Activated CD8-positive, alpha-beta memory T cell treated with anti-CD3 and anti-CD28 coated beads, Interleukin-2, amount 50 U/mL, for 1 hour (primary cell): ENCODE data around the gene NELL1.
"Not testable (repeated sequence)": the region's sequence is repeated elsewhere in the genome, so short reads cannot be mapped to it uniquely, and the experiment has no call there.

Source experiments
- DNase-seq: peaks from one replicate; pipeline ENCODE4 v3.0.0-alpha.2; 2020; ENCODE audit errors: extremely low read depth

The NELL1 gene

GRCh38 chr11:21198498-21198897 lies 529.1 kb downstream of the NELL1 start:
- DNase-seq, result no peak

DNA sequence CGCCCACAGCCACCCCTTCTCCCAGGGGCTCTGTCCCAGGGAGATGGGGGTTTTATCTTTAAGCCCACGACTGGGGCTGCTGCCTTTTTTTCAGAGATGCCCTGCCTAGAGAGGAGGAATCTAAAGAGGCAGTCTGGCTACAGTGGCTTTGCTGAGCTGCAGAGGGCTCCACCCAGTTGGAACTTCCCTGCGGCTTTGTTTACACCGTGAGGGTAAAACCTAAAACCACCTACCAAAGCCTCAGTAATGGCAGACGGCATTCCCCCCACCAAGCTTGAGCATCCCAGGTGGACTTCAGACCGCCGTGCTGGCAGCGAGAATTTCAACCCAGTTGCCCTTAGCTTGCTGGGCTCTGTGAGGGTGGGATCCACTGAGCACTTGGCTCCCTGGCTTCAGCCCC lies 535.8 kb downstream of the NELL1 start:
- no peak for DNase-seq

DNA sequence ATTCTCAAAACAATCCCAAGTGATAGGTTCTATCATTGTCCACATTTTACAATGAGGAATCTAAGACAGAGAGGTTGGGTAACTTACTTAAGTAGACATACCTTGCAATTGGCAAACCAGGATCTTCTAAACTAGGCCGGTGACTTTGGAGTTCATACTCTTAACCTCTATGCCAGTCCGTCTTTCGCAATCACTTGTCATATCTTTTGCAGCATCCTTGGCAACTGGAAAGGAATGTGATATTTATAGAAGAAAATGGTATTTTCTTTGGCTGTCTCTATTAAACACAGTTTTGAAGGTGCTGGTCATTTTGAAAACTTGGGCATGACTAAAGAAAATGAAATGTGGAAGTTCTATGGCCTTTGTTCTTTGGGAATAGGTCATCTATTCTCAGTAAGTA lies 556.5 kb downstream of the NELL1 start:
- DNase-seq, result no peak

DNA sequence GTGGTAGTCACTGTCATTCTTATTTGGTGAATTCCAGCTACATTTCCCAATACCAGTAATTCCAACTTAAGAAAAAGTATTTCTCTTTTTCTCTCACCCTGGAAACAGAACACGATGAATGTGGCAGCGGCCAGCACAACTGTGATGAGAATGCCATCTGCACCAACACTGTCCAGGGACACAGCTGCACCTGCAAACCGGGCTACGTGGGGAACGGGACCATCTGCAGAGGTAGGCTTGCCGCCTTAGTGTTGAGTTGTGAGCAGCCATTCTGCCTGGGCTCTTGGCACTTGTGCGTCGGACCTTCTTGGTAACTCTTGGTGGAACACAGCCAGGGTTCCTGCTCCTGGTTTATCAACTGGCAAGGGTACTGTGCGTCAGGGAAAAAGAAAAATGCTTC lies 559.8 kb downstream of the NELL1 start:
- no peak for DNase-seq

DNA sequence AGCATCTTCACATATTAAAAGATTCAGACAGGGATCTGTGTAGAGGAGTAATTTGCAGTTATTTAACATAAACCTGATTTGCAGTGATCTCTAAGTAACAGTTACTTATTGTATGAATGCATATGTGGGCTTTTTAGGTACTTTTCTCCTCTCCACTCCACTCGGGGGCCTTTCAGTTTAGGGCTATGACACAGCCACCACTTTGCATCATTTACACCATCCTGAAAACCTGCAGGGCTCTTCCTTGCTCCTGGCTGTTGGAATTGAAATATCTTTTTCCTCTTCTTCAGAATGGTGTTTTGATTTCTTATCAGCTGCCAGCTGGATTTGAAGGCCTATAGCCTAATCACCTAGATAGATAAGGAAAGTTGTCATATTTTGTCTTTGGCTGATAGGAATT lies 580.8 kb downstream of the NELL1 start:
- DNase-seq, result no peak

DNA sequence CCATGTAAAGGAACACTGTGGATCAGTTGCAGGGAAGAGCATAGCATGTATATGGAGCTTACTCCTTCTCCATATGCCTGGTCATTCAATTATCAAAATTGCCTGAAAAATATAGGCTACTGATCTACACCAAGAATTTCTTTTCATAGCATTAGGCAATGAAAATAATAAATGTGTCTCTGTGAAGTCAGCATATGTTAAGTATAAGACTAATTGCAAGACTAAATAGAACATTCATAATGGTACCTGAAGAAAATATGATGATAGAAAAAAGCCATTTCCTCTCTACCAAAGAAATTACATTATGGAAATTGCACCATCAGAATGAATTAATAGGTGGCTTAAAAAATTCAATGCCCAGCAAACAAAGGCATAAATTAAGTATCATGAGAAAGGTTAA lies 584.7 kb downstream of the NELL1 start:
- no peak for DNase-seq

- no peak for DNase-seq
Measured at GRCh38 chr11:21254790-21255189, 585.4 kb downstream of the NELL1 start.

DNA sequence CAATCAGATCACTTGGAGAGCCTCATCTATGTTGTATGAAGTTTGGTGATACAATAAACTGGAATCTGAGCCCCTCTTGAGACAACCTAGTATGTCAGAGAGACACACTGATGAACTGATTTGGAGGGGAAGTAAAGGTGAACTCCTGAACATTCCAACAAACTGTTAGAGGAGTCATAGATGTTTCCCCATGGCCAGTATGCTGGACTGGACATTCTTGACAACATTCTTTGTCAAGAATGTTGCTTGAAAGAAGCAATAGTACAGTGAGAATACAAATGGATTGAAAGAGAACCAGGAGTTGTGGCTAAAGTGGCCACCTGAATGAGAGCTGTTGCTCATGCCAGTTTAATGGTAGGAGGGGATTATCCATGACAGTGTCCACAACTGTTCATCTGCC lies 588.1 kb downstream of the NELL1 start:
- no peak for DNase-seq

DNA sequence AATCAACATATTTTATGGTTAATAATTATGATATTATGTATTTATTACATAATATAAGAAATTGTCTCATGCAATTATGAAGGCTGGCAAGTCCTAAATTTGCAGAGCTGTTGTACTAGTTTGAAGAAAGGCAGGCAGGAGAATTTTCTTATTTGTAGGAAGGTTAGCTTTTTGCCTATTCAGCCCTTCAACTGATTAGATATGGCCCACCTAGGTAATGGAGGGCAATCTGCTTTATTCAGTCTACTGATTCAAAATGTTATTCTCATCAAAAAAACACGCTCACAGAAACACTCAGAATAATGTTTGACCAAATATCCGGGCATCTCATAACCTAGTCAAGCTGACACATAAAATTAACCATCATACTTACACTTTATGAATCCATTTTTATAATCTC lies 589.0 kb downstream of the NELL1 start:
- DNase-seq, result no peak

GRCh38 chr11:21260101-21260500 lies 590.7 kb downstream of the NELL1 start:
- no peak for DNase-seq

DNA sequence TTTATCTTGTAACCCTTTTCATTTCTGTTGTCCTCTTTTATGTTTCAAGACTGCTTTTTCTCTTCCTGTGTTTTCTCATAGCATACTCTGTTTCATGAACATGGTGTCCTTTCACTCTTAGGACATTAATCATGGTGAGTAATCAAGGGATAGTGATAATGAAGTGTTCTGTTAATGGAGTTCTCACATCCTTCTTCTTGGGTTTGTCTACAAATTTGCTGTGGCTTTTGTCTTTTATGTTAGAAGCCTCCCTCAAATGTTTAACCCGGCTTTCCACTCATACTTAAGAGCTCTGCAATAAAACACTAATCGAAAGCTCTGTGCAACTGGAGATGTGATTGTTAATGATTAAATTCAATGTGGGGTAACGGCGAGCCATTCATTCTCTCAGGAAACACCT lies 593.6 kb downstream of the NELL1 start:
- DNase-seq, result no peak

DNA sequence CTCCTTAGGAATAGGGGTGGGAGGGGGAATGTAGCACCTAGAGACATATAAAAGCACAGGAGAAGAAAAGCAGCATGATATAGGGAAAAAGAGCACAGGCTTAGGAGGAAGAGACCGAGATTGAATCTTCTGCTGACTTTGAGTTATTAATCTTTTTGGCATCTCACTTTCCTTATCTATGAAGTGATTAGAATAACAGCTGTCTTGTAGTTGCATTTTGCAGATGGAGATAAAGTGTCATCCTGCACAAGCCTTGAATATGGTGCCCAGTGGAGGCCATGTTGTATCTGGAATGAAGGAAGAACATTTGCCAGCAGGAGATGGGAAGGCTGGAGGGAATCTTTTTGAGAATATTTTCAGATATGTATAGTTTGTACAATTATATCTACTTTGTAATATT lies 594.7 kb downstream of the NELL1 start:
- no peak for DNase-seq

GRCh38 chr11:21268036-21268435 lies 598.6 kb downstream of the NELL1 start:
- DNase-seq, result no peak

GRCh38 chr11:21272139-21272538 lies 602.8 kb downstream of the NELL1 start:
- not testable (repeated sequence) for DNase-seq

GRCh38 chr11:21278840-21279239 lies 609.5 kb downstream of the NELL1 start:
- DNase-seq, result no peak

- DNase-seq, result no peak
Measured at GRCh38 chr11:21285104-21285503, 615.7 kb downstream of the NELL1 start.

DNA sequence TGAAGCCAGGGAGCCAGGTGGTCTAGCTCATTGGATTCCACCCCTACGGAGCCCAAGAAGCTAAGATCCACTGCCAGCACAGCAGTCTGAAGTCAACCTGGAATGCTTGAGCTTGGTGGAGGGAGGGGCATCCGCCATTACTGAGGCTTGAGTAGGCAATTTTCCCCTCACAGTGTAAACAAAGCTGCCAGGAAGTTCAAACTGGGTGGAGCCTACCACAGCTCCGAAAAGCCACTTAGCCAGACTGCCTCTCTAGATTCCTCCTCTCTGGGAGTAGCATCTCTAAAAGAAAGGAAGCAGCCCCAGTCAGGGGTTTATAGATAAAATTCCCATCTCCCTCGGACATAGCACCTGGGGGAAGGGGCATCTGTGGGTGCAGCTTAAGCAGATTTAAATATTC lies 620.3 kb downstream of the NELL1 start:
- DNase-seq, result no peak

GRCh38 chr11:21295508-21295907 lies 626.1 kb downstream of the NELL1 start:
- DNase-seq, result no peak

DNA sequence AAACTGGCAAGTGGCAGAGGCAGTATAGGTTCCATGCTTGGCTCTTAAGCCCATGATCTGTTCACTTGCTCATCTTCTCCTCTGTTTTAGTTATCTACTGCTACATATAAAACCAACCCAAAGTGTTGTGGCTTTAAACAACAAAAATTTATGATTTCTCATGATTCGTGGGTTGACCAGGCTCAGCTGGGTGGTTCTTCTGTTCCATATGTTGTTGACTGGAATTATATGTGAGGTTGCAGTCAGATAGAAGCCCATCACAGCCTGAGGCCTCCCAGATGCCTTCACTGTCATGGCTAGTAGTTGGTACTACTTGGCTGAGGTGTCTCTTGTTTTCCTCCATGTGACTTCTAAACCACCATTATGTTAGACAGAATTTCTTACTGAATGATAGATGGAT lies 632.6 kb downstream of the NELL1 start:
- DNase-seq, result no peak

DNA sequence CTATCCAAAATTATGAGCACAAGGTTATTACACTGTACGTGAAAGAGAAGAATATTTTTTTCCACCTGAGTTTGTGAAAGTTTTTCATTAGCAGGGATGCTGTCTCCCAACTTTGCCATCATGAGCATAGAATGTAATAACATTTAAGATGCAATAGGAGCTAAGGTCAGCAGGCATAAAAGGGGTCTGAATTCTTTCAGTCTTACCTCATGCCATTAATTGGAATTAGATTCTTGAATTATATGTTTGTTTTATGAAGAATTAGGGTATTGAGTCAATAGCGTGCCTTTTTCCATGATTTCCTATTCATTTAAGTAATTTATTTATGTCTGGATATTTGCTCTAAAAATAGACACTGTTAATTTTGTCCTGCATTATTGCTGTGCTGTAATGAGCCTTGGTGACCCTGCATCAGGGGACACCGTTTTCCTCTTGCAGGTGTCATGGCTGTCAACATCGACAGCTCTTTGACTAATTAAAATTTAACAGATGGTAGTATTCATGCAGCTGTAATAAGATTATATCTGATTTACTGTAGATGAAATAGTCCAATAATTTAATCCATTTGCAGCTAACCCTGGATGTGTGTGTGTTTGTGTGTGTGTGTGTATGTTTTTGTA lies 637.5 kb downstream of the NELL1 start:
- no peak for DNase-seq

DNA sequence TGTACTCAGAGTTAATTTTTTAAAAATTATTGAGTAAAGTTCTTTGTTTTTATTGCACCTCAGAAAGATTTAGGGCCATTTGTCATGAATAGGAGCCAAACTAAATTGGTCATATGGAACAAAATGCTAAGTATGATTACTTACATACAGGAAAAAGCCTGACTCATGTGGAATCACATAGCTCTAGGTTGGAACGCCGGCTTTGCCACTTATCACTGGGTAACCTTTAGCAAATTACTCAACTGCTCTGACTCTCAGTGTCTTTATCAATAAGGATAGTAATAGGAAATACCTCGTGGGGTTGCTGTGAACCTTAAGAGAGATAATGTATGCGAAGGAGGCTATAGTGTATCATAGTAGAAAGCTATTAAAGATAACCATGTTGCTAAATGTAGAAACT lies 638.5 kb downstream of the NELL1 start:
- no peak for DNase-seq

DNA sequence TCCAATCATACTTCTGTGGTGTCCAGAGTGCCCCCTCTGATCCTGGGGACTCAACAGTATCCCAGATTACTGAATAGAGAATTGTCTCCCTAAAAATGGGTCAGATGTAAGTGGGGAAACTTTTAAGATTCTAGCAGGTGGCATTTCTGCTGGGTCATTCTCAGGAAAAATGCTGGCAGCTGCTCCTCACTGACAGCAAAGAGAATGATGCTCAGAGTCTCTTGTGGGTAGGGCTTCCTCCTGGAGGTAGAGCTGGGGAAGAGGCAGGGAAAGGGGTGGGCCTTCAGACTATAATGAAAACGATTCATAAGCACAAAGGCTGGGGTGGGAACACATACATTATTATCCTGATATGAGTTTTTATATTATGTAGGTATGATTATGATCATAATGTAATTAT lies 647.2 kb downstream of the NELL1 start:
- no peak for DNase-seq

DNA sequence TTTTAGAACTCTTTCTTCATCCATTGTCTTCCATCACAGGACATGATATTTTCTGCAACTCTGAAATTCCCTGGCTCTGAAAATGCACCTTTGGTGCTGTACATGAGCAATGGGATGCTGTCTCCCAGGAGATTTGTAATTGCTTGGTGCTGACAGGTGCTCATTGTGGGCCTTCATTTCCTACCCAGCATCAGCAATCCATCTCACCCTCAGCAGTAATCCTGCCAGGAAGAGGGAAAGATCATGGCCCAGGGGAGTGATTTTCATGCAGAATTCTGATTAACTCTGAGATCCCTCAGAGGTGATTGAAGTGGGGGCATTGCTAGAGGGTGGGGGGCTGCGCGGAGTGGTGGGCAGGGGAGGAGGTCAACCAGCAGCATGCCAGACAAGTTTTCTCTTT lies 651.7 kb downstream of the NELL1 start:
- DNase-seq, result no peak

DNA sequence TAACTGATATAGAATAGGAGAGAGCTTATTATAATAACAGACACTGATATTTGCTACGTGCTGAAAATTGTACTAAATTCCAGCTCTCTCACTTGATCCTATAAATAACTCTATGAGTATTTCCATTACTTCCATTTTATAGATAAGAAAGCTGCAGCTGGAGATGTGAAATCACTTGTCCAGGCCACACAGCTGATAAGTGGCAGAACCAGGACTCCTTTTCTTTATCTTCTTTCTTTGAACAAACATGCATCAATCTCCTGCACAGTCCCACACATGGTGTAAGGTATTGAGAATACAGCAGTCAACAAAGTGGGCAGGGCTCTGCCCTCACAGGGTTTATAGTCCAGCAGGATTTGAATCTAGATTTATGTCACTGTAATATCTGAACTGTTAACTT lies 652.1 kb downstream of the NELL1 start:
- no peak for DNase-seq

DNA sequence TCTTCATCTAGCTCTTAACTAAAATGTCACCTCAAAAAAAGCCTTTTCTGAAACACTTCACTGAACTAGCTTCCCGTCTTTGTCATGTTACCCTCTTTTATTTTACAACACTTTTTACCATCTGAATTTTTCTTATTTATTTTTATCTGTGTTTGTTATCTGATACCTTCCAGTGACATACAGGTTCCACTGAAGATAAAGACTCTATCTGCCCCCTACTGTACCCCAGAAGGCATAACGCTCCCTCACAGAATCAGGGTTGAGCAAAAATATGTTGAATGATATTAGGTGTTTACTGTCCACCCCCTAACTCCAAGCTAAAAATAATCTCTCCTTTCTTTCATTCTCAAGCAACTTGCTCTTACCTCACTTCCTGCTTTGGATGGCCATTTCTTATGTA lies 654.2 kb downstream of the NELL1 start:
- DNase-seq, result no peak
